Astrocyte of the cerebellum (primary cell): ENCODE measurements around the gene C22orf31.

Source experiments
- DNase-seq: peaks from one replicate; pipeline ENCODE4 v3.0.0-alpha.2; 2011; ENCODE audit warnings: low read depth
- H3K4me3 ChIP-seq: 2 replicates; pipeline ENCODE4 v1.5.1; 2011; ENCODE audit warnings: mild to moderate bottlenecking, low read depth, low read length, moderate library complexity
- in situ Hi-C: cut with HindIII; loops from 2 replicates; pipeline ENCODE4 v1.10.0; 2017; ENCODE audit warnings: low sequenced_read_pairs
- TF ChIP-seq, protein P1 (sequence below): IDR thresholded peaks from 2 replicates; pipeline ENCODE4 v1.5.1; 2012; ENCODE audit warnings: low read length, low read depth, moderate library complexity, mild to moderate bottlenecking; ENCODE audit errors: missing control alignments

The C22orf31 gene

GRCh38 chr22:29049655-29050263 is 11.9 kb downstream of the C22orf31 start:
- in situ Hi-C loops = no loop called here
- no peak overlapping the region for H3K4me3 ChIP-seq
- TF ChIP-seq, protein P1, sequence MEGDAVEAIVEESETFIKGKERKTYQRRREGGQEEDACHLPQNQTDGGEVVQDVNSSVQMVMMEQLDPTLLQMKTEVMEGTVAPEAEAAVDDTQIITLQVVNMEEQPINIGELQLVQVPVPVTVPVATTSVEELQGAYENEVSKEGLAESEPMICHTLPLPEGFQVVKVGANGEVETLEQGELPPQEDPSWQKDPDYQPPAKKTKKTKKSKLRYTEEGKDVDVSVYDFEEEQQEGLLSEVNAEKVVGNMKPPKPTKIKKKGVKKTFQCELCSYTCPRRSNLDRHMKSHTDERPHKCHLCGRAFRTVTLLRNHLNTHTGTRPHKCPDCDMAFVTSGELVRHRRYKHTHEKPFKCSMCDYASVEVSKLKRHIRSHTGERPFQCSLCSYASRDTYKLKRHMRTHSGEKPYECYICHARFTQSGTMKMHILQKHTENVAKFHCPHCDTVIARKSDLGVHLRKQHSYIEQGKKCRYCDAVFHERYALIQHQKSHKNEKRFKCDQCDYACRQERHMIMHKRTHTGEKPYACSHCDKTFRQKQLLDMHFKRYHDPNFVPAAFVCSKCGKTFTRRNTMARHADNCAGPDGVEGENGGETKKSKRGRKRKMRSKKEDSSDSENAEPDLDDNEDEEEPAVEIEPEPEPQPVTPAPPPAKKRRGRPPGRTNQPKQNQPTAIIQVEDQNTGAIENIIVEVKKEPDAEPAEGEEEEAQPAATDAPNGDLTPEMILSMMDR = no peak
- no peak for DNase-seq

DNA sequence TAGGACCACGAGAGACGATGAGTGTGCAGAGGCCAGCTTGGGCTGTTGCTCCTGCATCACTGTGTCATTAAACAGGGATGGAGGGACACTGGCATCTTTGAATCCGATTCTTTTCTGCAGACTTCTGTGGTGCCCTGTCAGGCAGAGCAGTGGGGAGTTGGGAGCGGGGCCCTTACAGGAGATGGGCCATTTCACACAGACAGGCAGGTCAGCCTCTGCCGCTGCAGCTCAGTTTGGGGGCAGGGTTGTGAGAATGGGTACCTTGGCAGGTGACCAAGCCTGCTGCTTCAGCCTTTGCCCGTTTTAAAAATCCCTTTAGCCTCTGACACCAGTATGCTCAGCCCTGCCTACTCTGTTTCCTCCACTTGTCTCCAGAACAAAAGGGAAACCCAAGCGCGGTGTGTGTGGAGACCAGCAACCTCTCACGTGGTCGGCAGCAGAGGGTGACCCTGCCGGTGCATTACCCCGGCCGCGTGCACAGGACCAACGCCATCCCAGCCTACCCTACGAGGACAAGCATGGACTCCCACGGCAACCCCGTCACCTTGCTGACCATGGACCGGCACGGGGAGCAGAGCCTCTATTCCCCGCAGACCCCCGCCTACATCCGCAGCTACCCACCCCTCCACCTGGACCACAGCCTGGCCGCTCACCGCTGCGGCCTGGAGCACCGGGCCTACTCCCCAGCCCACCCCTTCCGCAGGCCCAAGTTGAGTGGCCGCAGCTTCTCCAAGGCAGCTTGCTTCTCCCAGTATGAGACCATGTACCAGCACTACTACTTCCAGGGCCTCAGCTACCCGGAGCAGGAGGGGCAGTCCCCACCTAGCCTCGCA is 12.6 kb downstream of the C22orf31 start:
- in situ Hi-C loops = no loop called here
- no peak for DNase-seq
- TF ChIP-seq, protein P1 = no peak
- H3K4me3 ChIP-seq = no peak overlapping the region

GRCh38 chr22:29044657-29045176 is 16.9 kb downstream of the C22orf31 start:
- in situ Hi-C loops = no loop called here
- H3K4me3 ChIP-seq = no peak overlapping the region
- DNase-seq = no peak
- TF ChIP-seq, protein P1 = no peak

DNA sequence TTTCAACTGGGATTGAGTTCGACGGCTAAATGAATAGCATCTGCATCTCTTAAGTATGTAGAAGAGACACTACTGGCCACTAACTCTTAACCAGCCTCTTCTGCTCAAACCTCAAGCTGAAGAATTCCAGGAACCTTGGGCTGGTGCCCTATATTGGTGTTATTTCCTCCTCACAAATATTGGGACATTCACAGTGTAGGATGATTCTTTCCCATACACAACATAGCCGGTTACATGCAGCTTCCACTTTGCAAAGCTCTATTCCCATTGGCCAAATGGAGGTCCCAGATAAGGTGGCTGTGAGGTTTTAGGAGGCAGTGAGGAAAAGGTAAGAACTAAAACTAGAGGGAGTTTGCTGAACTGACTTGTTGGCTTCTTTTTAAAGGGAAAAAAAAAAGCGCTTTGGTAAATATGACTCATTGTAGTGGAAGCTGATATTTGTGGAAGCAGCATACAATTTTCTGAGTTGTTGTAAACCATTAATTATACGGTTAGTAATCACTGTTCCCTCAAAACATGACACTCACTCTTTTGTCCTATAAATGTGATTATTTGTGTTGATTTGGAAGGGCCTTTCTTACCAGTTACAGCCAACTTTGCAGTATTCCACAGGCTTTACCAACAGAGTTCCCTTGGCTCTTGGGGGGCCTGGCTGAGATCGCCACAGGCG is 17.6 kb downstream of the C22orf31 start:
- no peak for DNase-seq
- in situ Hi-C loops = no loop called here
- TF ChIP-seq, protein P1 = peak; percentile 5
- no peak overlapping the region for H3K4me3 ChIP-seq

GRCh38 chr22:29041408-29041807 is 20.2 kb downstream of the C22orf31 start:
- no peak overlapping the region for H3K4me3 ChIP-seq
- TF ChIP-seq, protein P1 = no peak
- peak; percentile 89 for DNase-seq
- in situ Hi-C loops = no loop called here
